HG03571 (cell line): Measurements from ENCODE around the gene SMARCC1.
"Not testable (repeated sequence)": the region's sequence is repeated elsewhere in the genome, so short reads cannot be mapped to it uniquely, and the experiment has no call there.

Experiments
- ATAC-seq: cut with Tn5 transposase; IDR thresholded peaks from one replicate; pipeline ENCODE4 v1.9.1; 2021; ENCODE audit not compliant: unreplicated experiment

SMARCC1 gene

GRCh38 chr3:47772047-47772446 is 9.6 kb downstream of the SMARCC1 start:
- ATAC-seq: no peak

- no peak for ATAC-seq
Observed at GRCh38 chr3:47766186-47766585, 15.5 kb downstream of the SMARCC1 start.

DNA sequence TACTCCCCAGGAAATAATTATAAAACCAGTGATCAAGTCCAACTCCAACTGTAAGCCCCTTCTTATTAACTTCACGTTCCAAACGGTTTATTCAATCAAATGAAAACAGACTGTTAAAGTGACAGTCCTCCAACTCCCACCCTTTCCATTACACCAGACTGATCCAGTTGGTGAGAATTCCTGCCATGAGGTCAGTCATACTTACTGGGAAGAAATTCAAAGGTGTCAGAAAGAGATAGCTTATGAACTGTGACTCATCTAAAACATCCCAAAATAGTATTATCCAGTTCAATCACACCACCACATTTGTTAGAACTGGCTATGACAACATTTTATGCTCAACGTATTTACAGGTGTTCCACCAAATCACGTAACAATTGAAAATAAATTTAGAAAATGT is 19.5 kb downstream of the SMARCC1 start:
- no peak for ATAC-seq

GRCh38 chr3:47761046-47761445 is 20.6 kb downstream of the SMARCC1 start:
- no peak for ATAC-seq

- ATAC-seq: not testable (repeated sequence)
Observed at GRCh38 chr3:47760207-47760606, 21.5 kb downstream of the SMARCC1 start.

GRCh38 chr3:47758261-47759025 is 23.2 kb downstream of the SMARCC1 start:
- no peak for ATAC-seq

DNA sequence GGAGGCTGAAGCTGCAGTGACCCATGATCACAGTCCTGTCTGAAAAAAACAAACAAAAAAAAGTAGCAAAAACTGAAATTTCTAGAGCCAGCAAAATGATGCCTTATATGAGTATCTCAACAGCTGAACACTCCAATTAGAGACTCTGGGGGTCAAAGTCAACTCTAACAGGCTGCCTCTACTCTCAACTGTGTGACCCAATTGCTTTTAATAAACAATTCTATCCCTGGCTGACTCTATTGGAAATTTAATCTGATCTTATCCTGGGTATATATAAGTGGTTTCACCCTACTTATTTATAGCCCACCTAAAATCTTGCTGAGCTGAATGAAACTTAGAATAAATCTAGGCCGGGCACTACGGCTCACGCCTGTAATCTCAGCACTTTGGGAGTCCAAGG is 29.0 kb downstream of the SMARCC1 start:
- no peak for ATAC-seq

DNA sequence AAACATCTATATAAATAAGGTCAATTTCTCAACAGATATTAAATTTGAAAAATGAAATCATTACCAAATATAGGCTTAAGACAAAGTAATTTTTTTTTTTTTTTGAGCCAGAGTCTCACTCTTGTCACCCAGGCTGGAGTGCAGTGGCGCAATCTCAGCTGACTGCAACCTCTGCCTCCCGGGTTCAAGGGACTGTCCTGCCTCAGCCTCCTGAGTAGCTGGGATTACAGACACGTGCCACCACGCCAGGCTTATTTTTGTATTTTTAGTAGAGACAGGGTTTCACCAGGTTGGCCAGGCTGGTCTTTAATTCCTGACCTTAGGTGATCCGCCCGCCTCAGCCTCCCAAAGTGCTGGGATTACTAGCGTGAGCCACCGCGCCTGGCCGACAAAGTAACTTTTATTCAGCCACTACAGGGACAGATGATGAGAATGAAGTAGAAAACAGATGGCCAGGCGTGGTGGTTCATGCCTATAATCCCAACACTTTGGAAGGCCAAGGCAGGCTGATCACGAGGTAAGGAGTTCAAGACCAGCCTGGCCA is 30.8 kb downstream of the SMARCC1 start:
- not testable (repeated sequence) for ATAC-seq

GRCh38 chr3:47747558-47747957 is 34.1 kb downstream of the SMARCC1 start:
- no peak for ATAC-seq

DNA sequence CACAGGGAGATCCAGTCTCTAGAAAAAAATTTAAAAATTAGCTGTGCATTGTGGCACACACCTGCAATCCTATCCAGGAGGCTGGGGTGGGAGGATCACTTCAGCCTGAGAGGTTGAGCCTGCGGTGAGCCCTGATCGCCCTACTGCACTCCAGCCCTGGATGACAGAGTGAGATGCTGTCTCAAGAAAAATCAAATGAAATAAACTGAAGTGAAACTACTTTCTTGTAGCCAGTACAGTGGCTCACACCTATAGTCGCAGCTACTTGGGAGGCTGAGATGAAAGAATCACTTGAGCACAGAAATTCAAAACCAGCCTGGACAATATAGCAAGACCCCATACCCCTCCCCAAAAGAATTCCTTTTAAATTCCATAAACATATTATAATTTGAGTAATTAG is 35.4 kb downstream of the SMARCC1 start:
- ATAC-seq: no peak

GRCh38 chr3:47743855-47744254 is 37.8 kb downstream of the SMARCC1 start:
- ATAC-seq: no peak

DNA sequence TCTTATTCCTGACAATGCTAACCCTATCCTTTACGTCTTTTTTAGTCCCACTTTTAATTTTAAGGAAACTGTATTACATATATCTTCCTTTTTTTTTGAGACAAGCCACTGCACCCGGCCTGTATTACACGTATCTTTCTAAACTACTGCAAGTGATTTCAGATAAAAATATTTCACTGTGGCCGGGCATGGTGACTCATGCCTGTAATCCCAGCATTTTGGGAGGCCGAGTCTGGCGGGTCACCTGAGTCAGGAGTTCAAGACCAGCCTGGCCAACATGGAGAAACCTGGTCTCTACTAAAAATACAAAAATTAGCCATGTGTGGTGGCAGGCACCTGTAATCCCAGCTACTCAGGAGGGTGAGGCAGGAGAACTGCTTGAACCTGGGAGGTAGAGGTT is 38.3 kb downstream of the SMARCC1 start:
- ATAC-seq: not testable (repeated sequence)

DNA sequence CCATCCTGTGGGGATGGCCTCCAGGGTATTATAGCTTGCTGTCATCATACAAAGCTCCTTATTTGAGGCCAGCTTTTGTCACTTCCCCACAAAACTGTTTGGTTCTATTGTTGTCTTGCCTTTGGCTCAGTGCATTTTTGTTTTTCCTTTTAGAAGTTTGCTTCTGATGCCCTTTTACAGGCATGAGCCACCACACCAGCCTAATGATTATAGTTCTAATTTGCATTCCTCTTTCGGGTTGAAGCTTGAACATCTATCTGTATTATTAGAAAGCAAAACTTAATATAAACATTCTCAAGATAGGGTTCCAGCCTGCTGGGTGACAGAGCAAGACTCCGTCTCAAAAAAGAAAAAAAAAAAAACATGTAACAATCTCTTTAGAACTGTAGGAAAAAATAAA is 39.8 kb downstream of the SMARCC1 start:
- ATAC-seq: no peak

GRCh38 chr3:47732143-47732542 is 49.5 kb downstream of the SMARCC1 start:
- no peak for ATAC-seq

DNA sequence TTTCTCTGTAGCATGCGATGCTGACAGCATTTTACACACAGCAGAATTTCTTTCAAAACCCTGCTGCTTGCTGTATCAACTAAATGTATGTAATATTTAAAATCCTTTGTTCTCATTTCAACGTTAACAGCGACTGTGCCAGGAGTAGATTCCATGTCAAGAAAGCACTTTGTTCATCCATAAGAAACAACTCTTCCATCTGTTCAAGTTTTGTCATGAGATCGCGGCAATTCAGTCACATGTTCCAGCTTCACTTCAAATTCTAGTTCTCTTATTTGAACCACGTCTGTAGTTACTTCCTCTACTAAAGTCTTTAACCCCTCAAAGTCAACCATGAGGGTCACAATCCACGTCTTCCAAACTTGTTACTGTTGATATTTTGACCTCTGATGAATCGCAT is 50.6 kb downstream of the SMARCC1 start:
- ATAC-seq: no peak

DNA sequence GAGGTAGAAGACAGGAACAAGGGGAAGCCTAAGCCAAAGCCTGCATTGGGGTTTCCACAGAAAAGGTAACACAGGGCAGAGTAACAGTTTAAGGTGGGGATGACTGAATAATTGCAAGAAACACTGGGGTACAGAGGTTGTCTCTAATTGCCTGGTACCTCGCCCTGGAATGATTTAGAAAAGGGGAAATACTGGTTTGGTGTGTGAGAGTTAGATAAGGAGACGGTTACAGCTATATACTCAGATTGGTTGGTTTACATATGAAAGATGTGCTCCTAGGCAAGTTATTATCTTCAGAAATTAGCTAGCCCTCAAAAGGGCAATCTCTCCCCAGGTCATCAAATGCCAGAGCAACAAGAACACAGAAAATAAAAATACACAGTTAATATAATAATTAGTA is 58.8 kb downstream of the SMARCC1 start:
- ATAC-seq: no peak

GRCh38 chr3:47717448-47717847 is 64.2 kb downstream of the SMARCC1 start:
- ATAC-seq: not testable (repeated sequence)

DNA sequence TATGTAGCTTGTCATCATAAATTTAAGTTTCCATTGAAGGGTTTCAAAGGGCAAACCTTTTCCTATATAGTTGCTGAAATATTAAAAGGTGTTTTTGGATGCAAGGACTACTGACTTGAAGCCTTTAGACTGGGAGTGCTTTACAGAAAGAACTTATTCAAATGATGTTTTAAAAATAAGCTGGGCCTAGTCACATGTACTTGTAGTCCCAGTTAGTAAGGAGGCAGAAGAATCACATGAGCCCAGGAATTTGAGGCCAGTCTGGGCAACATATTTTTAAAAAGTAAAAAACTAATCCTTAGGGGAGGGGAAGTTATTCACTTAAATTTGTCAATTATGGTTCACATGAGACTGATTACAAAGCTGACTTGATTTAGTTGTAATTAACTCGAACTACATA is 65.0 kb downstream of the SMARCC1 start:
- no peak for ATAC-seq

- ATAC-seq: no peak
Observed at GRCh38 chr3:47715928-47716327, 65.8 kb downstream of the SMARCC1 start.

DNA sequence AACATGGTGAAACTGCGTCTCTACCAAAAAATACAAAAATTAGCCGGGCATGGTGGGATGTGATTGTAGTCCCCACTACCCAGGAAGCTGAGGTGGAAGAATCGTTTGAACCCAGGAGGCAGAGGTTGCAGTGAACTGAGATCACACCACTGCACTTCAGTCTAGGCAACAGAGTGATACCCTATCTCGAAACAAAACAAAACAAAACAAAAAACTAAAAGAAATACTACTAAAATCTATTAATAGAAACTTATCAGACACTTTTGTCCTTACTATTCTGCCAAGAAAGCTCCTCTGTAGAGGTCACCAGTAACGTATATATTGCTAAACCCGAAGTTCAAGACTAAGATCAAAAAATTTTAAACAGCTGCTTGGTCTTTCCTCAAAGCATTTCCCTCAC is 67.1 kb downstream of the SMARCC1 start:
- no peak for ATAC-seq

DNA sequence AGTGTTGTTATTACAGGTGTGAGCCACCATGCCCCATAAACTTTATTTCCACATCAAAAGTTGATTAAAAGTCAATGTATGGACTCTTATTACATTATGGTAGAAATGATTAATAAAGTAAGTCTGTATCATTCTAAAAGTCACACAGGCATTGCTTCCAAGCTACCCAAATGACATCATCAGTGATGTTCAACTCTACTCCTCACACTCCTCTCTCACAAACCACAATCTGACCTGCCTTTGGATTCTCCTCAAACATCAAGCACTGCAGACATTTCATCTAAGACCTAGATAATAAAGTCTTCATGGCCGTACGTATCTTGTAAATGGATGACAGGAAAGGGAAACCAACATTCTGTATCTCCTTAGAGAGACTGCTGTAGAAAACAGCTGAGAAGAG is 68.0 kb downstream of the SMARCC1 start:
- ATAC-seq: no peak

DNA sequence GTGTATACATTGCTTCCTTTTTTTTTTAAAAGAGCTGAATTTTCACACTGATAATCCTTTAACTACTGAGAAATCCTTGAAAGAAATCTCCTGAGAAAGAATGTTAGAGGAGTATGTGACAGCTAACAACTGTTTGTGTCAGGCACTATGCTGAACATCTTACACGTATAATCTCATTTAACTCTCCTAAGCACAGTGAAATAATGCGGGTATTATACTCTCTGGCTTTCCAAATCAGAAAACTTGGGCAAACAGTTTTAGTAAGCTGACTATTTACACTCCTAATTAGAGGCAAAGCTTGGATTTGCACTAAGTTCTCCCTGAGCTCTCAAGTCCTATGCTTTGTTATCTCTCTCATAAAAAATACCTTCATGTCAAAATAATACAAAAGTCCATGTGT is 69.3 kb downstream of the SMARCC1 start:
- no peak for ATAC-seq

- ATAC-seq: no peak
Observed at GRCh38 chr3:47711596-47711995, 70.1 kb downstream of the SMARCC1 start.
